HG03432 (cell line): ENCODE results near the gene TP63.
"Not testable (repeated sequence)": the region's sequence is repeated elsewhere in the genome, so short reads cannot be mapped to it uniquely, and the experiment has no call there.

ENCODE experiments used
- ATAC-seq: cut with Tn5 transposase; IDR thresholded peaks from one replicate; pipeline ENCODE4 v1.9.1; 2021; ENCODE audit warnings: mild to moderate bottlenecking, moderate library complexity; ENCODE audit not compliant: unreplicated experiment

TP63 gene

GRCh38 chr3:189631373-189631408 lies at the start of gene TP63:
Gene TP63 (plus strand): TSS chr3:189631389. CDS start chr3:189631516, 127 bp downstream.
- no peak for ATAC-seq

GRCh38 chr3:189582179-189582578 lies 49.0 kb upstream of the TP63 start:
- no peak for ATAC-seq

GRCh38 chr3:189584645-189585044 lies 46.5 kb upstream of the TP63 start:
- ATAC-seq: no peak

DNA sequence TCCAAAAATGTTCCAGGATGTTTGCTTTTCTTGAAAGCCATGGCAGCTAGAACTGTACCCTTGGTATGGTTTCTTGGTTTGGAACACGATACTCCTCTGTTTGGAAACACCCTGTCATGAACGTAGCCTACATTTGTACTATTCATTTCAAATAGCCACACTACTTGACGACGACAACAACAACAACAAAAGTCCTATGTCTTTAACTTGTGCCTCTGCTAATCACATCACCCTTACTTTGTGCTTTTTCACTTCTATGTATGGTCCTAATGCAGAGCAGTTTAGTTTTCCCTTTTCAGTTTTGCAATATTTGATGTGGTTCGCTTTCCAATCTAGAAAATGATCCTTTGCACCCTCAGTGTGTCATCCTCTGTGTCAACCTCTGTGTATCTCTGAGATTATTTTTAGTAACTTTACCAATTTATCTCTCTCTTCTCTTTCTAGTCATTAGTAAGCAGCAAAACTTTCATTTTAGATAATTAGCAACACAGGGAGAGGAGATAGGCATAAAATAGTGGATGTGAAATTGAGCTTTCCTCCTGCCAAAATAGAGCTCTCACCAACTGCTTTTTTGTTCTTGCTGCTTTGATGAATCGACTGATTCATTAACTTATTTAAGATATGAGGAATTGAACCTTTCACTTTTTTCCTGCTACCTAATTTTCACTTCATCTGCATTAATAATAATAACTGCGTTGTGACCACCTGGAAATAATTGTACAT lies 44.1 kb upstream of the TP63 start:
- ATAC-seq: peak; percentile 97

DNA sequence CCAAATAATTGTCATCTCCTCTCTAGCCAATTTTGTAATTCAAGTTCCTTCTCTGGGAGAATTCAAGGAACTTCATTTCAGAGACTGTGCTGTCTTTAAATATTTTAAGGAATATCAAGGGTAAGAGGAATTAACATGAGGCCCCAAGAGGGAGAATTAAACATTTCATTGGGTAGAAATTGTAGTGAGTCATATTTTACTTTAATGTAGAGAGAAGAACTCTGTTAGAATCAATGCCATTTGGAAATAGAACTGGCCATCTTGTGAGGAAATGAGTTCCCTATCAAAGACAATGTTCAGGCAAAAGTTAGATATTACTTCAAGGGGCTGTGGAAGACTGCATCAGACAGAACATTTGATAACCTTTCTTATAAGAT lies 43.5 kb upstream of the TP63 start:
- no peak for ATAC-seq

GRCh38 chr3:189588070-189588469 lies 43.1 kb upstream of the TP63 start:
- ATAC-seq: no peak

GRCh38 chr3:189588475-189589178 lies 42.6 kb upstream of the TP63 start:
- no peak for ATAC-seq

DNA sequence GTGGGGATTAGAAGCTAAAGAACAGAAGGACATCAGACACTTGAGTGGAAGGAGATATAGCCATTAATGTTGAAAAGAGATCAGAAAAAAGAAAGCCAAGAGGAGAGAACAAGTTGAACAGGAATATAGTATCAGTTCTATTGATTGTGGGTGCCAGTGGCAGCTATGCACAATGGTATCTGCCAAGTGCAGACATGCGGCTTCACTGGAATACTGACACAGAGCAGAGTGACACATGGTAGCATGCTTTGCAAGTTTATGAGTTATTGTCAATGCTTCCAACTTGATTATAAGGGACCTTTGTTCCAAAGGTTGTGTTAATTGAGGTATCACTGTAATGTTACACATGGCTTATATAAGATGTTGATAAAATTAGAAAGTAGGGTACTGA lies 42.0 kb upstream of the TP63 start:
- ATAC-seq: no peak

DNA sequence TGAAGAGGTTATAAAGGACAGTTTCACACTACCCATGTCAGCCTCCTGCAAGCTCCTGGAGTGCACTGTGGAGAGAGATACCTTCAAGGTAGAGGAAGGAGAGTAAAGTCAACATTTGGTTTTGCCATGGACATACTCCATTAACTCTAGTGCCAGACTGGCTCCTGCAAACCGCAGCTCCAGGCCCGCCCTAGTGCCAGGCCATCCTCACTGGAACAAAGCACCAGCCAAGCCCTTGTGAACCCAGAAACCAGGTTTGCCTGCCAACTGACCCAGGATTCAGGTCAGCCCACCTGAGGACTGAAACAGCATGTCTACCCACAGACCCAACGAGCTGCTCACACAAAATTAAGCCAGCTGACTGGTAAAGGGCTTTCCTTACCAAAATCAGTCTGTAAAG lies 41.0 kb upstream of the TP63 start:
- no peak for ATAC-seq

GRCh38 chr3:189593581-189593980 lies 37.6 kb upstream of the TP63 start:
- ATAC-seq: no peak

GRCh38 chr3:189596078-189596979 lies 34.9 kb upstream of the TP63 start:
- ATAC-seq: not testable (repeated sequence)

- ATAC-seq: no peak
Measured at GRCh38 chr3:189597918-189598317, 33.3 kb upstream of the TP63 start.

GRCh38 chr3:189598530-189599225 lies 32.5 kb upstream of the TP63 start:
- ATAC-seq: no peak

GRCh38 chr3:189602471-189602870 lies 28.7 kb upstream of the TP63 start:
- ATAC-seq: no peak

DNA sequence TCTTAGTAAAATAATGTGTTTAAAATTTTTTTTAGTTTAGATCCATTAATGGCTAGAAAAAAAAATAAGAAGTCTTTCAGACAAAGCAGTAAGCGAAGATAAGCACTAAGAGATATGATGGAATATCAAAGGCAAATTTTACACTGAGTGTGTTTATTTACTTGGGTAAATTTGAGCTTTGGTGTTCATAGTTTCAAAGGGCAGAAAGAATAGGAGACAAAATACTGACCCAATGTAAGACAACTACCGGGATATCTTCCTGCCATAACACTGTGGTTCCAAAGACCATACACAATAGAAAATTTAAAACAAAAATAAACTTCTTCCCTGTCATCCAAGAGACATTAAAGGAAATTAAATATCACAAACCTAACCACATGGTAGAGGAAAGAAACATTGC lies 25.5 kb upstream of the TP63 start:
- ATAC-seq: no peak

DNA sequence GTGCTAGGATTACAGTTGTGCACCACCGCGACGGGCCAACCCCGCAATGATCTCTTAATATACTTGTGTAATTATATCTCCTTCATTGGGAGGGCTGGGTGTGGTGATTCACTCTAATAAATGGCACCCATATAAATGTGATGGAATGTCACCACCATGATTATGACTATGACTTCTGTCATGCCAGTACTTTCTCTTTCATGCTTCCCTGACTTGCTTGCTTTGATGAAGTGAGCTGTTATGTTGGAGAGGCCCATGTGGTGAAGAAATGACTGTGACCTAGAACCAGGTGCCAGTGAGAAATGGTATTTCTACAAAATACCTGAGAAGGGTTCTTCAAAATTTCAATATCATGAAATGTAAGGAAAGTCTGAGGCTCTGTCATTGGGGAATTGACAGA lies 24.4 kb upstream of the TP63 start:
- ATAC-seq: no peak

GRCh38 chr3:189612641-189613040 lies 18.5 kb upstream of the TP63 start:
- not testable (repeated sequence) for ATAC-seq

- no peak for ATAC-seq
Measured at GRCh38 chr3:189613122-189613521, 18.1 kb upstream of the TP63 start.

DNA sequence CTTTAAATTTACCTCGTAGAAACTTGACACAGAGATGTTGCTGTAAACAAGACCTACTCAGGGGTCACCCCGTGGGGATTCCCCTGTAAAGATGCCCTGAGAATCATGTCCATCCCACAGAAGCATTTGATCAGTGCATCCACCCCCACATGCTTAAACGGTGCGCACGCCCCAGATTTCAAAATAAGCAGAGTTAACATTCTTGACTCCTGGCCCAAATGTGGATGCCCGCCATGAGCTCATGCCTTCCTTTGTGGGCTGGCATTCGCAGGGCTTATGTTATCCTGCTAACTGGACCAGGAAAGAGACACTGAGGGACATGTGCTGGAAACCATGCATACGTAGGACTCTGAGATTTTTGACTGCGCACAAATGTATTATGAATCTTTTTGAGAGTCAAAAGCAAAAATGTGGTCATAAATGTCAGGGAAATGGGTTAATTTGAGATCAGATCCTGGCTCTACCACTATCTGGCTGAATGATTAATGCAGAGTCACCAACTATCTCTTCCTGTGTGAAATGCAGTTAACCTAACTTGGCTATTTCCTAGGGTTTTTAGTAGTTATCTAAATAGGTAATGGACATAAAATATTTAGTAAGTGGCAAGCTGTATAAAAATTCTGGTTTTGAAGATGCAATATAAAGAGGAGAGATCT lies 9.1 kb upstream of the TP63 start:
- ATAC-seq: no peak

- no peak for ATAC-seq
Measured at GRCh38 chr3:189622629-189623028, 8.6 kb upstream of the TP63 start.

- ATAC-seq: no peak
Measured at GRCh38 chr3:189624130-189624529, 7.1 kb upstream of the TP63 start.
